NCI-H2171 (cell line): Measurements from ENCODE around the gene MYBBP1A.

Source experiments
- DNase-seq: peaks from one replicate; lab custom pipeline; 2025; lab: John Stamatoyannopoulos, UW

Gene MYBBP1A

GRCh38 chr17:4501295-4501949 is 53.8 kb downstream of the MYBBP1A start:
- no peak for DNase-seq

- no peak for DNase-seq
Observed at GRCh38 chr17:4500191-4500571, 55.0 kb downstream of the MYBBP1A start.

GRCh38 chr17:4499431-4500190 is 55.6 kb downstream of the MYBBP1A start:
- no peak for DNase-seq

DNA sequence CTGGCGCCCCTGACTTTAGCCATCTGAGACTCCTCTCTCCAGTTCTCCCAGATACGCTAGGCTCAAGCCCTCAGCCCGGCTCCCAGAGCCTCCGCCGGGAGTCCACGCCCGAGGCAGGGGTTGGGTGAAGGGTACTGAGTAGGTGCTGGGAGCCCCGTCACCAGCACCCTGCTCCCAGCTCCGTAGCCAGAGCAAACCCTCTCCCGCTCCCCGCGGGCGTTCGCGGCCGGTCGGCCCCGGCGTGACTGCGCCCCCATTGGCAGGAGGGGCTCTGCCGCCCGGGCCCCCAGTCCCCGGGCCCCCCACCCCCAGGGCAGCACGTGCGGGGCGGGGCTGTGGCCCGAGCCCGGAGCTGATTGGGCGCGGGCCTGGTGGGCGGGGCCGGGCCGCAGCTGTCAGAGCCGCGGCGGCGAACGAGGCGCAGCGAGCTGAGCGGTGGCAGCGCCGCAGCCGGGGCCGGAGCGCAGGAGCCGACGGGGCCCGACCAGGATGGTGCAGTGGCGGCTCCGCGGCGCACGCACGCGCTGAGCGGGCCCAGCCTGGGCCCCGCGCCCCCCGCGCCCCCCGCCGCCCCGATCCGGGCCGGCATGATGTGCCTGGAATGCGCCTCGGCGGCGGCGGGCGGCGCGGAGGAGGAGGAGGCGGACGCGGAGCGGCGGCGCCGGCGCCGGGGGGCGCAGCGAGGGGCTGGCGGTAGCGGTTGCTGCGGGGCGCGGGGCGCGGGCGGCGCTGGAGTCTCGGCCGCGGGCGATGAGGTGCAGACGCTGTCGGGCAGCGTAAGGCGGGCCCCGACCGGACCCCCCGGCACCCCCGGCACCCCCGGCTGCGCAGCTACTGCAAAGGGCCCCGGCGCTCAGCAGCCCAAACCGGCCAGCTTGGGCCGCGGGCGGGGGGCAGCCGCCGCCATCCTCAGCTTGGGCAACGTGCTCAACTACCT is 56.5 kb downstream of the MYBBP1A start, which contains the start of gene SPNS2:
Gene SPNS2 (plus strand): TSS at position 421 of the 937 bp plus-strand sequence. CDS start 167 bp downstream, at position 588.
- peak; percentile 73 for DNase-seq

DNA sequence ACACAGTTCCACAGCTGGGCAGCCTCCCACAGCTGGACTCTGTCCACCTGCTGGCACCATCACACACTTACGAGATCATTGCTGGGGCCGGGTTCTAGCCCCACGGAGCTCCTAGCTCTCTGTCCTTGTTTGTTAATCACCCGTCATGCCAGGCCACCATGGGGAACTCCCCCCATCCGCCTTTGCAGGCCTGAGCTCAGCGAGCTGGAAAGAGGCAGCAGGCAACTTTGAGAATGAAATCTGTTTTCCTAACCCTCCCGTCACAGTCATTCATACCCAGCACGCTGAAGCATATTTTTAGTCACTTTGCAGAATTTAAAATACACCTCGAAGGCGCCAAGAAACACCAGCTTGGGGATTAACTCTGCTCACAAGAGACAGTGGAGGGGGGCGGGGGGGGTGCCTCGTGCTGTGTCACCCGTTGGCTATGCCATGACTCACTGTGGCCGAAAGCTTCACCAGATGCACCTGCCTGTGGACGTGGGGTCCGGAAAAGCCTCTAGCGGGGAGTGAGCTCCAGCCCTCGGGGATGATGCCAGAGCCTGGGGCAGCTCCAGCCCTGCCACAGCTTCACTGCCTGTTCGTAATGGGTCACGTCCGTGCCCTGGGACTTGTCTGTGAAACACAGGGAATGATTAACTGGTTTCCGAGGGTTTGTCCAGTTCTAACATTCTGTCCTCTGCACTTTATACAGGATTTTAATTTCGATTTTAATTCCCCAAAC is 57.9 kb downstream of the MYBBP1A start:
- DNase-seq, result no peak

GRCh38 chr17:4492721-4493561 is 62.2 kb downstream of the MYBBP1A start:
- peak; percentile 52 for DNase-seq

GRCh38 chr17:4490637-4491061 is 64.5 kb downstream of the MYBBP1A start:
- DNase-seq, result no peak

DNA sequence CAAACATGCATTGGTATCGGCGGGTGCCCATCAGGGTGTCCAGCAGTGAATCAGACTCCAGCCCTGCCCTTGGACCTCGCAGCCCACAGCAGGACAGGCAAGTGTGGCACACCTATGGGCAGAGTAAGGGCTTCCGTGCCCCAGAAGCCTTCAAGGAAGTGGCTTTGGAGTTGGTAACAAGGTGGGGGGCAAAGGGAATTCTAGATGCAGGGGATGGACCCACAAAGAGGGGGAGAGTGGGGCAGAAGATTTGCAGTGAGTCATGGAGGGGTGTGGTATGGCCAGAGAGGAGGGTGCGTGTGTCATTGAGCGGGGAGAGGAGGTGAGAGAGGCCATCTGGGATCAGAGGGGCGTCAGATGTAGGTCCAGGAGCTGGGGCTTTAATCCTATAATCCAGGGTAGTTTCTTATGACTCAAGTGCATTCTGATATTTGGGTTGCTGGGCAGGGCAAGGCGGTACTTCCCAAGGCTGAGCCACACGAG is 65.0 kb downstream of the MYBBP1A start:
- no peak for DNase-seq

GRCh38 chr17:4488989-4489595 is 66.1 kb downstream of the MYBBP1A start:
- no peak for DNase-seq
